Prostate gland (tissue), 2 donors: ENCODE data around the gene VPS29. TPM values are rescaled to one million over a fixed set of nuclear protein-coding genes. Genes with fewer than 3 reads are reported as not detected.
"Not testable (repeated sequence)": the region's sequence is repeated elsewhere in the genome, so short reads cannot be mapped to it uniquely, and the experiment has no call there.

Experiments used
- DNase-seq: peaks from one replicate; pipeline ENCODE4 v3.0.0-alpha.2; 2019; ENCODE audit warnings: low spot score
- H3K27ac ChIP-seq, 2 donors: fragments of 200-600 bp; sonication (generic); 2 replicates each; pipeline ENCODE4 v1.5.1; 2017 to 2019
- H3K27me3 ChIP-seq: fragments of 200-600 bp; sonication (generic); replicated peaks from 2 replicates; pipeline ENCODE4 v1.5.1; 2019; ENCODE audit not compliant: insufficient read depth
- H3K36me3 ChIP-seq, 2 donors: fragments of 200-600 bp; sonication (generic); 1 replicate in 1 of 2; 2 replicates in 1 of 2; pipeline versions ENCODE4 v1.5.1 to v1.8.1; 2017 to 2019
- H3K4me1 ChIP-seq: fragments of 200-600 bp; sonication (generic); replicated peaks from 2 replicates; pipeline ENCODE4 v1.5.1; 2019
- H3K4me3 ChIP-seq, 2 donors: fragments of 200-600 bp; sonication (generic); 2 replicates each; pipeline ENCODE4 v1.5.1; 2017 to 2019
- H3K9me3 ChIP-seq: fragments of 200-600 bp; sonication (generic); 2 replicates; pipeline ENCODE4 v1.5.1; 2017
- POLR2A ChIP-seq: fragments of 450-650 bp; IDR thresholded peaks from one replicate; pipeline ENCODE4 v1.6.1; 2016; ENCODE audit warnings: antibody characterized with exemption, mild to moderate bottlenecking
- POLR2AphosphoS5 ChIP-seq: sonication (generic); formaldehyde crosslinking; IDR thresholded peaks from one replicate; pipeline ENCODE4 v1.6.1; 2017; ENCODE audit warnings: antibody characterized with exemption
- WGBS: methylation state at CpG from one replicate; pipeline ENCODE4 v1.1.5; 2018; 5-methylcytosine and 5-hydroxymethylcytosine counted together
- intact Hi-C: fragments of 100-400 bp; cut with DNase I; formaldehyde crosslinking; loops from one replicate; pipeline ENCODE4 v1.14.2; 2022
- total RNA-seq, 2 donors: library from RNA; depleted of rRNA; stranded (reverse); fragments of >200 nt; gene quantifications; one replicate each; pipeline ENCODE4 v1.1.0, GENCODE V29; 2016
- TF ChIP-seq, protein P1 (sequence below), 4 experiments: fragments of 200-600 bp in 2 of 4; fragments of 450-650 bp in 2 of 4; sonication (generic) in 2 of 4; IDR thresholded peaks; 1 replicate in 3 of 4; 2 replicates in 1 of 4; pipeline ENCODE4 v1.5.1; 2016 to 2019; ENCODE audit warnings: antibody characterized with exemption in 4 of 4, mild to moderate bottlenecking in 2 of 4, moderate library complexity in 2 of 4

The VPS29 gene
- total RNA-seq, 2 donors from 2014 or later, result 60.5 to 89.8 TPM

DNA sequence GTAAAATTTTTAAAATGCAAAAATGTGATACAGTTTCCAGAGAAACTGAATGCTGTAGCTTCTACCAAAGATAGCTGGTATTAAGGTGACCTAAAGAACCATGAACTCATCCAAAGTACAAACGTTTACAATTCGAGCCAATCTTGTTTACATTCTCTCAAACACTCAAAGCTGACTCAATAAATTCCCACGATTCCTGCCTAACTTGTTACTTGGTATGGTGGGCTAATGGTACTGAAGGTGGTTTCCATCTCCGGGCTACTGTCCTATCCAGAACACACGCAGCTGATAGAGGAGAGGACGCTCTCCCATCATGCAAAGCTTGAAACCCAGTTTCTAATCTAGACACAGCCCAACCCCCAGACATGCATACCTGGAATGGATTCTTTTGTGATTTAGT is 31.7 kb upstream of the VPS29 start:
- intact Hi-C loops, result no loop called here
- Histone ChIP-seq H3K4me1 (peaks cover 12% of the 10 kb centered on the region), H3K9me3 (no peaks in the 10 kb centered on the region), H3K27me3 (no peaks in the 10 kb centered on the region), H3K4me3 (no peak overlapping the region), H3K36me3 (no peaks in the 10 kb centered on the region), H3K27ac (no peak overlapping the region)
- 43% methylated on average over 6 of the region's 6 CpGs for WGBS
- TF ChIP-seq, protein P1, sequence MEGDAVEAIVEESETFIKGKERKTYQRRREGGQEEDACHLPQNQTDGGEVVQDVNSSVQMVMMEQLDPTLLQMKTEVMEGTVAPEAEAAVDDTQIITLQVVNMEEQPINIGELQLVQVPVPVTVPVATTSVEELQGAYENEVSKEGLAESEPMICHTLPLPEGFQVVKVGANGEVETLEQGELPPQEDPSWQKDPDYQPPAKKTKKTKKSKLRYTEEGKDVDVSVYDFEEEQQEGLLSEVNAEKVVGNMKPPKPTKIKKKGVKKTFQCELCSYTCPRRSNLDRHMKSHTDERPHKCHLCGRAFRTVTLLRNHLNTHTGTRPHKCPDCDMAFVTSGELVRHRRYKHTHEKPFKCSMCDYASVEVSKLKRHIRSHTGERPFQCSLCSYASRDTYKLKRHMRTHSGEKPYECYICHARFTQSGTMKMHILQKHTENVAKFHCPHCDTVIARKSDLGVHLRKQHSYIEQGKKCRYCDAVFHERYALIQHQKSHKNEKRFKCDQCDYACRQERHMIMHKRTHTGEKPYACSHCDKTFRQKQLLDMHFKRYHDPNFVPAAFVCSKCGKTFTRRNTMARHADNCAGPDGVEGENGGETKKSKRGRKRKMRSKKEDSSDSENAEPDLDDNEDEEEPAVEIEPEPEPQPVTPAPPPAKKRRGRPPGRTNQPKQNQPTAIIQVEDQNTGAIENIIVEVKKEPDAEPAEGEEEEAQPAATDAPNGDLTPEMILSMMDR (IDR thresholded peaks at IDR 0.05), result no peak
- TF ChIP-seq POLR2A (no peak), POLR2AphosphoS5 (no peak)
- DNase-seq, result no peak

DNA sequence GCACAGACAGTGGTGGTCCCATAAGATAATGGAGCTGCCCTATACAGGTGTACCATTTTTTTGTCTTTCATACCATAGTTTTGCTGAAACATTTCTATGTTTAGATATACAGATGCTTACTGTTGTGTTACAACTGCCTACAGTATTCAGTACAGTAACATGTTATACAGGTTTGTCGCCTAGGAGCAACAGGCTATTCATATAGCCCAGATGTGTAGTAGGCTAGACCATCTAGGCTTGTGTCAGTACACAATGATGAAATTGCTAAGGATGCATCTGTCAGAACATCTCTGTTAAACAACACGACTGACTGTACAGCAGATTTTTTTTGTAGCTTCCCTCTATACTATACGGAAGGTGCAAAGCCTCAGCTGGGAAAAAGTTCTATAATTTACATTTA is 30.7 kb upstream of the VPS29 start:
- intact Hi-C loops, result no loop called here
- H3K4me1 ChIP-seq, result peaks cover 12% of the 10 kb centered on the region
- WGBS, result 90% methylated on average over 3 of the region's 3 CpGs
- DNase-seq, result no peak
- no peaks in the 10 kb centered on the region for H3K36me3 ChIP-seq
- H3K4me3 ChIP-seq, result no peak overlapping the region
- no peaks in the 10 kb centered on the region for H3K27me3 ChIP-seq
- H3K27ac ChIP-seq, result no peak overlapping the region
- H3K9me3 ChIP-seq, result no peaks in the 10 kb centered on the region
- no peak for TF ChIP-seq POLR2AphosphoS5
- no peak for TF ChIP-seq POLR2A
- TF ChIP-seq, protein P1 (IDR thresholded peaks at IDR 0.05), result no peak

DNA sequence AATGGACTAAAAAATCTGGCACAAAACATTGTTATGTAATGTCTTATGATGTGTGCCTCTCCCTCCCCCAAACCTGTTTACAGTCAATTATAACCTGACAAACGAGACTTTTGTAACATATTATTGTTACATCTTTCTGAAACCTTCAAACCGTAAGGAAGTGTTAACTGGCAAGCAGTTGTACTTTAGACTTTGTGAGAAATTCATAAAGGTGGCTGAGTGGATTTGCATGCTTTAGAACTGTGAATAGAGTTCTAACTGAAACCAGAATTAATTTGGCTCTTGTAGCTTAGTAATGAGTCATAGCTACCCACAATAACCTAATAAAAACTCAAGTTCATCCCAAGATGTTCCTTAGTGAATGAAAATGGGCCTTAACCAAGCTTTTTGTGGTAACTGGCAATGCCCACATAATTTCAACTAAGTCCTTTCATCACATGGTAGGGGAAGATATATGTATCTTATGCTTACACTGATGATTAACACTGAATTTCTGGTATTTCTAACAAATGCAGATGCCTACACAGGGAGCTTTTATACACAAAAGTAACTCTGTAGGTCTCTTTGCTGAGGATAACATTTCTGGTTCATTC is 29.9 kb upstream of the VPS29 start:
- no peak for TF ChIP-seq POLR2A
- TF ChIP-seq, protein P1 (IDR thresholded peaks at IDR 0.05), result no peak
- TF ChIP-seq POLR2AphosphoS5, result peak; percentile 49
- Histone ChIP-seq H3K27me3 (no peaks in the 10 kb centered on the region), H3K27ac (peak overlapping the region; percentile 0 to 50), H3K4me3 (no peak overlapping the region), H3K4me1 (peaks cover 12% of the 10 kb centered on the region), H3K9me3 (no peaks in the 10 kb centered on the region), H3K36me3 (no peaks in the 10 kb centered on the region)
- DNase-seq, result no peak
- intact Hi-C loops, result no loop called here
- WGBS, result 17% methylated on average over 2 of the region's 2 CpGs

DNA sequence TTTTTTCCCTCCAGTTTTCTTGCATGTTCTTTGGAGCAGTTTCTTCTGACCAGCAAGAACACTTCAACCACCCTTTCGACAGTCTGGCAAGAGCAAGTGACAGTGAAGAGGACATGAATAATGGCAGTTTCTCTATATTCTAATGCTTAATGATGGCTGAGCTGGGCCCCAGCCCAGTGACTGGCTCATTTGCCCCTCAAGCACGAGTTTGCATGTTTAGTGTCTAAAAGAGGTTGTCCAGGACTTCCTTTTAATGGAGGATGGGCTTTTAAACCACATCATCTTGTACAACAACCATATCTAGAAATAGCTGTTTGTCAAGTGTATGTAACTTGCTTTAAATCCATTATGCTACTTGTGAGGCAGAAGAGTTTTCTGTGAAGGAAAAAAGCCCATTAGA is 28.6 kb upstream of the VPS29 start:
- 63% methylated on average over 2 of the region's 2 CpGs for WGBS
- DNase-seq, result no peak
- no peaks in the 10 kb centered on the region for H3K36me3 ChIP-seq
- intact Hi-C loops, result no loop called here
- H3K27ac ChIP-seq, result no peak overlapping the region
- no peak for TF ChIP-seq POLR2AphosphoS5
- no peak for TF ChIP-seq POLR2A
- TF ChIP-seq, protein P1 (IDR thresholded peaks at IDR 0.05), result no peak
- H3K9me3 ChIP-seq, result no peaks in the 10 kb centered on the region
- no peak overlapping the region for H3K4me3 ChIP-seq
- H3K4me1 ChIP-seq, result peaks cover 12% of the 10 kb centered on the region
- H3K27me3 ChIP-seq, result no peaks in the 10 kb centered on the region

DNA sequence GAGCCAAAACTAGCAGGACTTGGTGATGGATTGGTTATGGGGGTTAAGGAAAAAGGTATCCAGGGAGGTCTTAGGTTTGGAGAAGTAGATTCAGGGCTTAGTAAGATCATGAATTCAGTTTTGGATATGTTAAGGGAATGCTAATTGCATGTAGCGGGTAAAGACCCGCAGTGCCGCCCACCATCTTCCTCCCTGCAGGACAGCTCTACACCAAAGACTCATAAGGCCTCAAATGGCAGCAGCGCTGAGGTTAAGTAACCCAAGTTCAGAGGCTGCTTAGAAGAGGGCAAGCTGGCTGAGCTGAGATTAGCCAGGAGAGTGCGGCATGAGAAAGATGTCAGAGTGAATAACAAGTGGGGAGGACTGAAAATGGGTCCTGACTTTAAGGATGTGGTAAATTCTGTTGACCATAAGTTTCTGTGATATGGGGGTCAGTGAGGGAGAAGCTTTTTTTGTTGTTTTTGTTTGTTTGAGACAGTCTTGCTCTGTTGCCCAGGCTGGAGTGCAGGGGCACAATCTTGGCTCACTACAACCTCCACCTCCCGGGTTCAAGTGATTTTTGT is 26.4 kb upstream of the VPS29 start:
- Histone ChIP-seq H3K27ac (no peak overlapping the region), H3K27me3 (no peaks in the 10 kb centered on the region), H3K4me3 (no peak overlapping the region), H3K9me3 (no peaks in the 10 kb centered on the region), H3K4me1 (peaks cover 7% of the 10 kb centered on the region), H3K36me3 (no peaks in the 10 kb centered on the region)
- no peak for DNase-seq
- no peak for TF ChIP-seq POLR2AphosphoS5
- no peak for TF ChIP-seq POLR2A
- TF ChIP-seq, protein P1 (IDR thresholded peaks at IDR 0.05), result no peak
- WGBS, result 96% methylated on average over 6 of the region's 6 CpGs
- intact Hi-C loops, result no loop called here

DNA sequence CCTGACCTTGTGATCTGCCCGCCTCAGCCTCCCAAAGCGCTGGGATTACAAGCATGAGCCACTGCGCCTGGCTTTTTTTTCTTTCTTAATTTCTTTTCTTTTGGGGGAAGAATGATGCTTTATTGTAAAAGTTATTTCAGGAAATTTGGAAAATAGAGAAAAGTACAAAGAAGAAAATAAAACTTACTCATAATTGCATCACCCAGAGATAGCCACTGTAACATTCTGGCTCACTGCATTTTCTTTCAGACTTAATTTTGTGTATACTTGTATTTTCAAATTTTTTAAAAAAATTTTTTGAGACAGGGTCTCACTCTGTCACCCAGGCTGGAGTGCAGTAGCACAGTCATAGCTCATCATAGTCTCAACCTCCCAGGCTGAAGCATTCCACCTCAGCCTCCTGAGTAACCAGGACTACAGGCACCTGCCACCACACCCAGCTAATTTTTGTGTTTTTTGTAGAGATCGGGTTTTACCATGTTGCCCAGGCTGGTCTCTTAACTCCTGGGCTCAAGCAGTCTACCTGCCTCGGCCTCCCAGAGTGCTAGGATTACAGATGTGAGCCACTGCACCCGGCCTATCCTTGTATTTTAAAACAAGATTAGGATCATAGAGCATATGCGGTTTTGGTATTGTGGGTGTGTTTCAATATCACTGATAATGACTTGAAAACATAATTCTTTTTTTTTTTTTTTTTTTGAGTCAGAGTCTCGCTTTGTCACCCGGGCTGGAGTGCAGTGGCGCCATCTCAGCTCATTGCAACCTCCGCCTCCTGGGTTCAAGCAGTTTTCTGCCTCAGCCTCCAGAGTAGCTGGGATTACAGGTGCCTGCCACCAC is 19.2 kb upstream of the VPS29 start:
- 93% methylated on average over 11 of the region's 11 CpGs for WGBS
- intact Hi-C loops, result not testable (repeated sequence)

DNA sequence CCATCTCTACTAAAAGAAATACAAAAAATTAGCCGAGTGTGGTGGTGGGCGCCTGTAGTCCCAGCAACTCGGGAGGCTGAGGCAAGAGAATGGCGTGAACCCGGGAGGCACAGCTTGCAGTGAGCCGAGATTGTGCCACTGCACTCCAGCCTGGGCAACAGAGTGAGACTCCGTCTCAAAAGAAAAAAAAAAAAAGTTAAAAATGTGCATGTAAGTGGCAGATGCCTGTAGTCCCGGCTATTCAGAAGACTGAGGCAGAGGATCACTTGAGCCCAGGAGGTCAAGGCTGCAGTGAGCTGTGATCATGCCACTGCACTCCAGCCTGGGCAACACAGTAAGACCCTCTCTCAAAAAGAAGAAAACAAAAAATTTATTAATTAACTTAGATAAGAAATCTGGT is 16.1 kb upstream of the VPS29 start:
- H3K4me1 ChIP-seq, H3K9me3 ChIP-seq, H3K36me3 ChIP-seq, H3K4me3 ChIP-seq, H3K27ac ChIP-seq, DNase-seq, H3K27me3 ChIP-seq: not testable (repeated sequence)
- 94% methylated on average over 8 of the region's 8 CpGs for WGBS
- intact Hi-C loops, result loop anchor here (10.0 kb wide), 1 partner anchor 367 kb away; no protein-coding TSS in a partner anchor

More for the DNA sequence above, 19.2 kb upstream of the VPS29 start:
- not testable (repeated sequence) for H3K4me1 ChIP-seq, H3K9me3 ChIP-seq, H3K27ac ChIP-seq, H3K36me3 ChIP-seq, DNase-seq, H3K27me3 ChIP-seq, H3K4me3 ChIP-seq
